HG03457 (cell line): Measurements from ENCODE around the gene NANOS3.
"Not testable (repeated sequence)": the region's sequence is repeated elsewhere in the genome, so short reads cannot be mapped to it uniquely, and the experiment has no call there.

Source experiments
- ATAC-seq: cut with Tn5 transposase; IDR thresholded peaks from one replicate; pipeline ENCODE4 v1.9.1; 2021; ENCODE audit warnings: moderate number of reproducible peaks; ENCODE audit not compliant: unreplicated experiment

NANOS3 gene

GRCh38 chr19:13918726-13919411 lies 41.9 kb downstream of the NANOS3 start:
- no peak for ATAC-seq

- ATAC-seq = no peak
These were observed 43.6 kb downstream of the NANOS3 start for GRCh38 chr19:13920524-13920923.

DNA sequence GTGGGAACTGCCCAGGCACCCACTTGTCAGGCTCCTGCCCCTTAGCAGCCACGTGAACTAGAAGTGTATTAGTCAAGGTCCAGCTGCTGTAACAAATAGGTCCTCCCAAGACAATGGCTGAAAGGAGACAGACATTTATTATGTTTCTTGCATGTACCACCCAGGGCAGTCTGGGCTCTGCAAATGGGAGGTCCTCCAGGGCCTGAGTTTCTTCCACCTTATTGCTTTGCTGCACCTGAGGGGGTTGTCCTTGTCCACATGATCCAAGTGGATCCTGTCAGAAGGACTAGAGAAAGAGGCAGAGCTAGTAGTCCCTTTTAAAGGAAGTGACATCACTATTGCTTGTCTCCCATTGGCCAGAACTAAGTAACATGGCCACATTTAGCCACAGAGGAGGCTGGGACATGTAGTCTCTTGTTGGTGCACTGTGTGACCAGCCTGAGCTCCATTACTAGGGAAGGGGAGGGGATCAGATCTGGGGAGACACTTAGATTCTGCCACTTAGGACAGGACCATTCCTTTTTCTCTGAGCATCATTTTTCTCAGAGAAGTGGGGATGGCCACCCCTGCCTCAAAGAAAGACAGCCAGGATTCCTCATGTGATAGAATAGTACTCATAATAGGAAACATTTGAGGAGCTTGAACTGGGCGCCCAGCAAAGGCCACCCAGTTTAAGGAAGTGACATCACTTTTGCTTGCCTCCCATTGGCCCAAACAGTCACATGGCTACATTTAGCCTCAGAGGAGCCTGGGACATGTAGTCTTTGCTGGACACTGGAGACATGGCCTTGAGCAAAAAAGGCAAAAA lies 44.2 kb downstream of the NANOS3 start:
- ATAC-seq = no peak

- not testable (repeated sequence) for ATAC-seq
These were observed 45.2 kb downstream of the NANOS3 start for GRCh38 chr19:13922118-13922517.

DNA sequence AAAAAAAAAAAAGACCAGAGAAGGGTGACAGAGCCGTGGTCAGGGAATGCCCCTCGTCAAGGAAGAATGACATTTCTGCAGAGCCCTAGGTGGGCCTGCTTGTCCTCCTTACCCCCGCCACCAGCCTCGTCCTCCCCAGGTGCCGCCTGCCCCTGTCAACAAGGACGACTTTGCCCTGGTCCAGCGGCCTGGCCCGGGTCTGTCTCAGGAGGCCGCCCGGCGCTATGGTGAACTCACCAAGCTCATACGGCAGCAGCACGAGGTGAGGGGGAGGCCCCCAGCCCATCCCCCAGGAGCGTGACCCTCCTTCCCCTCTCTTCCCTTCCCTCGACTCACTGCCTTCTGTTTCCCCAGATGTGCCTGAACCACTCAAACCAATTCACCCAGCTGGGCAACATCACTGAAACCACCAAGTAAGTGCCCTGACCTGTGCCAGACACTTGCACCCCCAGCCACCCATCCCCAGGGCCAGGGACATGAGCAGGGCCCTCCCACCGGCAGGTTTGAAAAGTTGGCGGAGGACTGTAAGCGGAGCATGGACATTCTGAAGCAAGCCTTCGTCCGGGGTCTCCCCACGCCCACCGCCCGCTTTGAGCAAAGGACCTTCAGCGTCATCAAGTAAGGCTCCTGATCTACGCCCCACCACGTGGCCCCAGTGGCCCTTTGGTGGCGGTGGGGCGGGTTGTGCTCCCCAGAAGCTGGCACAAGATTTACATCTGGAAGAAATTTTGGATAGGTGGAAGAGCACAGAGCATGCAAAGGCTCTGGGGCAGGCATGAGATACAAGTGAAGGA lies 46.5 kb downstream of the NANOS3 start:
- ATAC-seq = no peak

DNA sequence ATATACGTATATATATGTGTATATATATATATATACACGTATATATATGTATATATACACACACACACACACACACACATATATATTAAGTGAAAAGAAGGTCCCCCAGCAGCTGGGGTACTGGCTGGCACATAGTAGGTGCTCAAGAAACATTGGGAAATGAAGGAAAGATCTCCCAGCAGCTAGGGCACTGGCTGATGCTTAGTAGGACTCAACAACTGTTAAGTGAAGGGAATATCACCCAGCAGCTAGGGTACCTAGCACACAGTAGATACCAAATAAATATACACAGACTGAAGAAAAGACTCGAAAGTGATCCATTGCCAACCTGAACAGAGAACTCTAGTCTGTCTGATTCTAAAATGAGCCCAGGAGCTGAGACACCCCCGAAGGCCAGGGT lies 49.1 kb downstream of the NANOS3 start:
- no peak for ATAC-seq

GRCh38 chr19:13926715-13927114 lies 49.8 kb downstream of the NANOS3 start:
- no peak for ATAC-seq

DNA sequence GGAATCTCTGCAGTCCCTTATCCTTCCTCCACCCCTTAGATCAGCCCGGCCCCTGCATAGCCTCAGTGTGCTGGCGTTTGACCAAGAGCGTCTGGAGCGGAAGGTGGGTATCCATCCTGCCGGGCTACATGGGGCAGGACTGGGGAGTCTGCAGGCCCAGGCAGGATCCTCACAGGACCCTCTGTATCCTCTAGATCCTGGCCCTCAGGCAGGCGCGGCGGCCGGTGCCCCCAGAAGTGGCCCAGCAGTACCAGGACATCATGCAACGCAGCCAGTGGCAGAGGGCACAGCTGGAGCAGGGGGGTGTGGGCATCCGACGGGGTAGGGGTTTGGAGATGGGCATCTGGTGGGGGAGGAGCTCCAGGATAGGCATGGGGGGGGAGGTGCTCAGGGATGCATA lies 52.4 kb downstream of the NANOS3 start:
- ATAC-seq = no peak

DNA sequence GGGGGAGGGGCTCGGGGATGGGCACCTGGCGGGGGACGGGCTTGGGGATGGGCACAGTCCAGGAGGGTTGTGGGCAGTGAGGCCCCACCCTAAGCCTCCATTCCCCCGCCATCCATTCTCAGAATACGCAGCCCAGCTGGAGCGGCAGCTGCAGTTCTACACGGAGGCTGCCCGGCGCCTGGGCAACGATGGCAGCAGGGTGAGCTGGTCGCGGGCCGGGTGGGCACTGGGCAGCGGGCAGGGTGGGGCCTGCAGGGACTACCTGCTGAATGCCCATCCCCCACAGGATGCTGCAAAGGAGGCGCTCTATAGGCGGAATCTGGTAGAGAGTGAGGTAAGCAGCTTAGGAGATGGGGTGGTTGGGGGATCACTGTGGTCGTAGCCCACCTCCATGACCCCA lies 53.0 kb downstream of the NANOS3 start:
- ATAC-seq = no peak
